Body of pancreas (tissue), 4 donors: ENCODE results near the gene TAF12. TPM values are rescaled to one million over a fixed set of nuclear protein-coding genes. Genes with fewer than 3 reads are reported as not detected.
"Not testable (repeated sequence)": the region's sequence is repeated elsewhere in the genome, so short reads cannot be mapped to it uniquely, and the experiment has no call there.

ENCODE experiments used
- ATAC-seq: fragments of 150-250 bp; one replicate; pipeline ENCODE4 v1.9.1; 2016
- DNase-seq, 4 donors: peaks; one replicate each; pipeline ENCODE4 v3.0.0-alpha.2; 2019
- H3K27ac ChIP-seq, 4 donors: fragments of 200-600 bp; sonication (generic); 1 replicate in 3 of 4; 2 replicates in 1 of 4; pipeline versions ENCODE4 v1.5.1 to v1.6.1; 2016 to 2019; ENCODE audit warnings: mild to moderate bottlenecking in 1 of 4, mixed read lengths in 1 of 4, moderate library complexity in 1 of 4
- H3K27me3 ChIP-seq, 2 donors: fragments of 200-600 bp; sonication (generic); one replicate each; pipeline ENCODE4 v1.6.0; 2016; ENCODE audit warnings: mild to moderate bottlenecking in 1 of 2
- H3K36me3 ChIP-seq, 2 donors: fragments of 200-600 bp; sonication (generic); replicated peaks in 1 of 2; 2 replicates each; pipeline ENCODE4 v1.5.1; 2016; ENCODE audit warnings: low read depth in 2 of 2; ENCODE audit not compliant: insufficient read depth in 1 of 2
- H3K4me1 ChIP-seq: fragments of 200-600 bp; sonication (generic); one replicate; pipeline ENCODE4 v1.6.0; 2016
- H3K4me3 ChIP-seq, 2 donors: fragments of 200-600 bp; sonication (generic); 1 replicate in 1 of 2; 2 replicates in 1 of 2; pipeline ENCODE4 v1.5.1; 2016 to 2019
- H3K9me3 ChIP-seq, 3 donors: fragments of 200-600 bp; sonication (generic); 1 replicate in 2 of 3; 2 replicates in 1 of 3; pipeline ENCODE4 v1.5.1; 2016
- POLR2A ChIP-seq, 3 donors: fragments of 450-650 bp; IDR thresholded peaks; one replicate each; pipeline ENCODE4 v1.6.1; 2016; ENCODE audit warnings: antibody characterized with exemption in 3 of 3, mild to moderate bottlenecking in 2 of 3
- WGBS, 2 donors: methylation state at CpG; one replicate each; pipeline ENCODE4 v1.1.5; 2017; 5-methylcytosine and 5-hydroxymethylcytosine counted together
- intact Hi-C: fragments of 100-400 bp; cut with DNase I; formaldehyde crosslinking; loops from one replicate; pipeline ENCODE4 v1.15.1; 2023
- total RNA-seq, 2 donors: library from RNA; depleted of rRNA; stranded (reverse); fragments of >200 nt; gene quantifications; one replicate each; pipeline ENCODE4 v1.1.0, GENCODE V29; 2016
- TF ChIP-seq, protein P1 (sequence below), 7 experiments: fragments of 450-650 bp in 4 of 7; fragments of 200-600 bp in 3 of 7; sonication (generic) in 3 of 7; IDR thresholded peaks; one replicate each; pipeline ENCODE4 v1.5.1; 2016 to 2019; ENCODE audit warnings: antibody characterized with exemption in 7 of 7

The TAF12 gene
- total RNA-seq, 2 donors from 2014 or later = 11.7 to 11.9 TPM

DNA sequence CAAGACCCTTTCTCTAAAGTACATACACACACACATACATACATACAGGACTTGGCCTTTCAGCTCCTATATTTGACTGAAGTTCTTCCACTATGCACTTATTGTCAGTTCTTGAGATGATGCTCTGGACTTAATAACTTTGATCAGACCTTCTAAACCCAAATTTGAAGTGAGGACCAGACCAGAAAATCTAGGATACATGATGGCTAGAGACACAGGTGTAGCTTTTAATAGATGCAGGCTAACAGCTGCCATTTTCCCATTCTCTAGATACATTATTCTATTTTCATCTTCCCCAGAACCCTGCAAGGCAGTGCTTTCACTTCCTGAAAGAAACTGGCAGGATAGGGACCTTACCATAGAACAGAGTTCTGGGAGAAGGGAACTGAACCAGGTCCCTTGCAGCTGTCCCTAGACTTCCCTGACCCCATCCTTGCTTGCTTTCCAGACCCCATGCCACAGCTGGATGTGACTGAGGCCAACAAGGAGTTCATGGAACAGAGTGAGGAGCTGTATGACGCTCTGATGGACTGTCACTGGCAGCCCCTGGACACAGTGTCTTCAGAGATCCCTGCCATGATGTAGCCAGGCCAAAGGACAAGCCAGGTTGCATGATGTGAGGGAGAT, 65.7 kb downstream of the TAF12 start:
- ATAC-seq (no peak), DNase-seq (no peak)
- Histone ChIP-seq H3K4me1 (peaks cover 21% of the 10 kb centered on the region), H3K9me3 (no peaks in the 10 kb centered on the region), H3K27me3 (no peaks in the 10 kb centered on the region), H3K36me3 (peaks cover 5 to 13% of the 10 kb centered on the region in 2 donors), H3K27ac (no peak overlapping the region), H3K4me3 (no peak overlapping the region)
- intact Hi-C loops = no loop called here
- 92 to 100% methylated on average over 1 of the region's 1 CpG for WGBS, 2 donors
- TF ChIP-seq, protein P1, sequence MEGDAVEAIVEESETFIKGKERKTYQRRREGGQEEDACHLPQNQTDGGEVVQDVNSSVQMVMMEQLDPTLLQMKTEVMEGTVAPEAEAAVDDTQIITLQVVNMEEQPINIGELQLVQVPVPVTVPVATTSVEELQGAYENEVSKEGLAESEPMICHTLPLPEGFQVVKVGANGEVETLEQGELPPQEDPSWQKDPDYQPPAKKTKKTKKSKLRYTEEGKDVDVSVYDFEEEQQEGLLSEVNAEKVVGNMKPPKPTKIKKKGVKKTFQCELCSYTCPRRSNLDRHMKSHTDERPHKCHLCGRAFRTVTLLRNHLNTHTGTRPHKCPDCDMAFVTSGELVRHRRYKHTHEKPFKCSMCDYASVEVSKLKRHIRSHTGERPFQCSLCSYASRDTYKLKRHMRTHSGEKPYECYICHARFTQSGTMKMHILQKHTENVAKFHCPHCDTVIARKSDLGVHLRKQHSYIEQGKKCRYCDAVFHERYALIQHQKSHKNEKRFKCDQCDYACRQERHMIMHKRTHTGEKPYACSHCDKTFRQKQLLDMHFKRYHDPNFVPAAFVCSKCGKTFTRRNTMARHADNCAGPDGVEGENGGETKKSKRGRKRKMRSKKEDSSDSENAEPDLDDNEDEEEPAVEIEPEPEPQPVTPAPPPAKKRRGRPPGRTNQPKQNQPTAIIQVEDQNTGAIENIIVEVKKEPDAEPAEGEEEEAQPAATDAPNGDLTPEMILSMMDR (IDR thresholded peaks at IDR 0.05) = no peak
- TF ChIP-seq POLR2A (IDR thresholded peaks at IDR 0.05) = no peak

DNA sequence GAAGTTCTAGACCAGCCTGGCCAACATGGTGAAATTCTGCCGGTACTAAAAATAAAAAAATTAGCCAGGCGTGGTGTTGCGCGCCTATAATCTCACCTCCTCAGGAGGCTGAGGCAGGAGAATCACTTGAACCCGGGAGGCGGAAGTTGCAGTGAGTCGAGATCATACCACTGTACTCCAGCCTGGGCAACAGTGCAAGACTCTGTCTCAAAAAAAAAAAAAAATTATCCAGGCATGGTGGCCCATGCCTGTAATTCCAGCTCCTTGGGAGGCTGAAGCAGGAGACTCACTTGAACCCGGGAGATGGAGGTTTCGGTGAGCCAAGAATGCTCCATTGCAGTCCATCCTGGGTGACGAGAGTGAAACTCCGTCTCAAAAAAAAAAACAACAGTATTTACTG, 69.3 kb downstream of the TAF12 start:
- Histone ChIP-seq H3K27ac (no peak overlapping the region), H3K27me3 (no peaks in the 10 kb centered on the region), H3K4me3 (no peak overlapping the region), H3K4me1 (no peaks in the 10 kb centered on the region), H3K9me3 (no peaks in the 10 kb centered on the region), H3K36me3 (peaks cover 8% of the 10 kb centered on the region in 2 donors)
- 96 to 97% methylated on average over 8 to 11 of the region's 11 CpGs for WGBS, 2 donors
- ATAC-seq (no peak), DNase-seq (no peak)
- intact Hi-C loops = no loop called here
- TF ChIP-seq, protein P1 (IDR thresholded peaks at IDR 0.05) = no peak
- TF ChIP-seq POLR2A (IDR thresholded peaks at IDR 0.05) = no peak

DNA sequence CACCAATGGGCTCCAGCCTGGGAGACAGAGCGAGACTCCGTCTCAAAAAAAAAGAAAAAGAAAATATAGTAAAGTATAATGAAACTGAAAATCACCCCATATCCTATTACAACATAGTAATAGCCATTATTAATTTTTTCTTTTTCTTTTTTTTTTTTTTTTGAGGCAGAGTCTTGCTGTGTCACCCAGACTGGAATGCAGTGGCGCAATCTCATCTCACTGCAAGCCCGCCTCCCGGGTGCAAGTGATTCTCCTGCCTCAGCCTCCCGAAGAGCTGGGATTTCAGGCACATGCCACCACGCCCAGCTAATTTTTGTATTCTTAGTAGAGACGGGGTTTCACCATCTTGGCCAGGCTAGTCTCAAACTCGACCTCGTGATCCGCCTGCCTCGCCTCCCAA, 70.0 kb downstream of the TAF12 start:
- H3K27me3 ChIP-seq, H3K9me3 ChIP-seq, H3K36me3 ChIP-seq, intact Hi-C loops, H3K4me1 ChIP-seq, ATAC-seq, H3K27ac ChIP-seq, DNase-seq, H3K4me3 ChIP-seq: not testable (repeated sequence)
- 86 to 94% methylated on average over 11 to 12 of the region's 12 CpGs for WGBS, 2 donors

GRCh38 chr1:28571911-28572310, 71.0 kb downstream of the TAF12 start:
- Histone ChIP-seq H3K4me1 (no peaks in the 10 kb centered on the region), H3K9me3 (no peaks in the 10 kb centered on the region), H3K36me3 (peaks cover 3 to 11% of the 10 kb centered on the region in 2 donors), H3K27ac (no peak overlapping the region), H3K27me3 (no peaks in the 10 kb centered on the region), H3K4me3 (no peak overlapping the region)
- DNase-seq = no peak
- intact Hi-C loops = no loop called here
- no peak for ATAC-seq
- 80 to 94% methylated on average over 4 of the region's 4 CpGs for WGBS, 2 donors
- TF ChIP-seq, protein P1 (IDR thresholded peaks at IDR 0.05) = no peak
- TF ChIP-seq POLR2A (IDR thresholded peaks at IDR 0.05) = no peak

DNA sequence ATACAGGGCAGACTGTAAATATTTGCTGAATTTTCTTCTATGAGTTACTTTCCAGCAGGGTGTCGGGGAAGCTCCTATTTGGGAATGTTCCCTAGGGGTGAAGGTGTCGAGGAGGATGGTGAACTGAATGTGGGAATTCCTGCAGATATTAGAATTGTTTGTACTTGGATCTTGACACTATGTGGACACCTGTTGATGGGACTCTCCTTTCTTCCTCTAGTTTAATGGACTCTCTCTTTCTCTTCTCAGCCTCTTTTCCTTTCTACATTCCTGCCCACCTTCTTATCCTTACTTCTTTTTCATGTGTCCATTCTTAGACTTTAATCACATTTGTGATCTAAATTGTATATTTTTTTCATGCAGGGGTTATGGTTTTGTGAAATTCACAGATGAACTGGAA, 75.9 kb downstream of the TAF12 start:
- intact Hi-C loops = no loop called here
- Histone ChIP-seq H3K9me3 (no peaks in the 10 kb centered on the region), H3K4me3 (no peak overlapping the region), H3K27ac (no peak overlapping the region), H3K4me1 (no peaks in the 10 kb centered on the region), H3K36me3 (peaks cover 13 to 20% of the 10 kb centered on the region in 2 donors), H3K27me3 (no peaks in the 10 kb centered on the region)
- ATAC-seq = no peak
- no peak for TF ChIP-seq POLR2A (IDR thresholded peaks at IDR 0.05)
- TF ChIP-seq, protein P1 (IDR thresholded peaks at IDR 0.05) = no peak
- DNase-seq = no peak
- WGBS, 2 donors = 91 to 94% methylated on average over 2 of the region's 2 CpGs
